Subcutaneous adipose tissue (tissue), 4 donors: Measurements from ENCODE around the gene MAPKAP1. TPM values are rescaled to one million over a fixed set of nuclear protein-coding genes. Genes with fewer than 3 reads are reported as not detected.

ENCODE experiments used
- CTCF ChIP-seq: fragments of 450-650 bp; IDR thresholded peaks from one replicate; pipeline ENCODE4 v1.5.1; 2016; ENCODE audit warnings: low read depth, mild to moderate bottlenecking, control low read depth, antibody characterized with exemption, moderate library complexity
- total RNA-seq, 4 donors: library from RNA; depleted of rRNA; stranded (reverse); fragments of >200 nt; gene quantifications; one replicate each; pipeline ENCODE4 v1.1.0, GENCODE V29; 2016

MAPKAP1 gene
- total RNA-seq, 4 donors from 2014 or later, result 64.4 to 146 (median 83.9) TPM

GRCh38 chr9:125683486-125683885 is 23.5 kb downstream of the MAPKAP1 start:
- TF ChIP-seq CTCF, result no peak

DNA sequence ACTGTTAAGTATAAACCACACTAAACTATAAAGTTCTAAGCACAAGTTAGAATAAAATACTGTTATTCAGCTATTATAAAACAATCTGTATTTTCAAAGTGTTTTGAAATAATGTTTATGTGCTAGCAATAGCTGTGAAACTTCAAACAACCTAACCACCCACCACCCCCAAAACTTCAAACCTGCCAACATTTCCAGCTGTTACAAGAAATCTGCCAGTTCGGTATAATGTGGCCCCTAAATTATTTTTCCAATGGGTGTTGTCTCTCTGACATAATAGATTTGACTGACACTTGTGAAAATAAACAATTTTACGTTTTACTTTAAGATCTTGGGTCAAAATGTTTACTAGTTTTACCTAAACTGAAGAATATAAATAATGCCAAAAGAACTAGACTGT is 24.7 kb downstream of the MAPKAP1 start:
- no peak for TF ChIP-seq CTCF

DNA sequence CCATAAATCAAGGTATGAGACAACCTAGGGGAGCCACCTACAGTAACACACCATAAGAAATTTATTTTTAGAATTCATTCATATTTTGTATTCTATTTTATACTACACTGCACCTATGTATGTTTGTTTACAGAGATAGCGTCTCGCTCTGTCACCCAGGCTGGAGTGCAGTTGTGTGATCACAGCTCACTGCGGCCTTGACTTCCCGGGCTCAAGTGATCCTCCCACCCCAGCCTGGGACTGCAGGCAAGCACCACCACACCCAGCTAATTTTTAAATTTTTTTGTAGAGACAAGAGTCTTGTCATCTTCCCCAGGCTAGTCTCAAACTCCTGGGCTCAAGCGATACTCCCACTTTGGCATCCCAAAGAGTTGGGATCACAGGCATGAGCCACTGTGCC is 25.4 kb downstream of the MAPKAP1 start:
- TF ChIP-seq CTCF, result no peak

DNA sequence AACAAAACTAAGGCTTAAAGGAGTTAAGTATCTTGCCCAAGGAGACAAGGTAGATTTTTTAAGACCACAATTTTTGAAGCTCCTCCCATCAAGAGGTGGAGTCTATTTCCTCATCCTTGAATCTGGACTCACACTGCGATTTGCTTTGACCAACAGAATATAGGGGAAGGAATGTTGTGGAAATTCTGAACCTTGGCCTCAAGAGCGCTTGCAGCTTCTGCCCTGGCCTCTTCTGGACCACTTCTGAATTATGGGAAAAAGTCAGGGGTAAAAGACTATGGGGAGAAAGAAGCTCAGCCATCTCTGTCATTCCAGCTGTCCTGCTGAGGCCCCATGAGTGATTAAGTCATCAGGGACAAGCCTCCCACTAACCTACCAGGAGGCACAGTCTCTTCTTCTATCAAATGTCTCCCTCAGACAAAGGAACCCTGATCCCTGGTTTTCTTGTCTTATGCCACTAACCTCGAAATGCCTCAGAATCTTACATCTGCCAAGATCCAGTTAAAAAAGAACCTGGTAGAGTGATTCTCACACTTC is 25.9 kb downstream of the MAPKAP1 start:
- TF ChIP-seq CTCF, result no peak

GRCh38 chr9:125680445-125680844 is 26.6 kb downstream of the MAPKAP1 start:
- TF ChIP-seq CTCF, result no peak

DNA sequence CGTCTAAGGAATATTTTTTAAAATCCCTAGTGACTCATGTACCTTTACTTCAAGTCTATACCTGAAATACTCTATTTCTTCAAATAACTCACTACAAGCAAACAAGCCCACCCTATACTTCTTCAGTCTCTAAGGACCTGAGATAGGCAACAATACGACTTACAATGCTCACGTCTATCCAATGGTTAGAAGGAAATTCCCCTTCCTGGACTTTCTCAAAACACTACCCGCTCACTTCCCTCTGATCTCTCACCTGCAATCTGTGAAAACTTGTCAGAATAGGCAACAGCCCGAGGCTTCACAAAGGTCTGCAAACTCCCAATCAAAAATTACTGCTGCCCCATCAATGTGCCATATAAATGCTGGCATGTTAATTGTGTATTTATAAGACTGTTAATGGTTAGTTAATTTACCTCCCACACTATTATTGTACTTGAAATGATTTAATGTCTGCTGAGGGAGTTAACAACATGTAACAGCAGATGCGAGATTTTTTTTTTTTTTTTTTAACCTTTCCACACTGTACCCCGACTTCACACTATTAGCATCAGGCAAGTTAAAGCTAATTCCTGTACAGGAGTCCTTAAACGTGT is 27.3 kb downstream of the MAPKAP1 start:
- no peak for TF ChIP-seq CTCF

DNA sequence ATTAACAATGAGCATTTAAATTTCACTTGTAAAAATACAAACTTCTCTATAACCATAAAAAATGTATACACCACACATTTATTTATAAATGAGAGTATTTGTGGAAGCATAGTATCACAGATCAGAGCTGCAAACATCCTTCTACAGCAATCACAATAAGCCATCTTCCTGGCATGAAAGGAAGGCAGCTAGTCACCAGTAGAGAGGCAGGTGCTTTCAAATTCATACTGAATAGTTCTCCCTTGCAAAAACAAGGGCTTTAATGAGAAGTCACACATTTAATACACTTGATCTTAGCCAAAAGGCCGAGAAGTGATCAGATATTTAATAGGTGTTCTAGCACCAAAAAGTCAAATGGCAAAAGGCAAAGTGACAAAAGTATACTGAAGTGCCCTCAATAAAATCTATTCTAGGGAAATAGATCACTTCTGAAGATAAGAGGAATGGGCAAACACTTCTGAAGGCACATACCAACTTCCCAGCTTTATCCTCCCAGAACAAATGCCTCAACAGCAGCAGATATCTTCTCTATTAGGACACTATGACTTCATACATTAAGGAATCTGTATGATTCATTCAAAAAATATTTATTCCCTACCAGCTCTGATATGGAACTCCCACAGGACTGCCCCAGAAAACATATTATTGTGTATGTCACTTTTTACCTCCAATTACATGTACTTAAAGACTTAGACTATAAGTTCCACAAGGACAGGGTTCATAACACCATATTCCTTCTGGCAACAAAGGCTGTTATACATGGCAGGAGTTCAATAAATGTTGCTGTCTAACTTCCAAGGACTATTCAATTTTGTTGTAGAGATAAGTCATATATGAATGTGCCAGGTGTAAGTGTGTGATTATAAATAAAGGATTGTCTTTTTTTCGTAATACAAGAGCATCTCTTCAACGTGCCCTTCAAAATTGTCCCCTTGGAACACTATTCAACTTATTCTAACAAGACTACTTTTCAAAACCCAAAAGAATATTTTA is 31.7 kb downstream of the MAPKAP1 start:
- no peak for TF ChIP-seq CTCF
